DND-41 (cell line): ENCODE measurements around the gene PIEZO1.

ENCODE experiments used
- CTCF ChIP-seq: IDR thresholded peaks from 2 replicates; pipeline ENCODE4 v1.5.1; 2012; ENCODE audit warnings: borderline replicate concordance, low read length, moderate library complexity, mild to moderate bottlenecking; ENCODE audit not compliant: poor library complexity, severe bottlenecking; ENCODE audit errors: extremely low read depth
- EZH2 ChIP-seq: IDR thresholded peaks from 3 replicates; pipeline ENCODE4 v1.6.1; 2012; ENCODE audit warnings: borderline replicate concordance, low read depth, mild to moderate bottlenecking, moderate library complexity, low read length, inconsistent platforms; ENCODE audit not compliant: severe bottlenecking

- TF ChIP-seq CTCF (no peak), EZH2 (no peak)
Observed at GRCh38 chr16:88809068-88809675, 24.2 kb upstream of the PIEZO1 start.
